CD14-positive monocyte (primary cell): ENCODE data around the gene MAPRE2. TPM values are rescaled to one million over a fixed set of nuclear protein-coding genes. Genes with fewer than 3 reads are reported as not detected.

Experiments used
- DNase-seq, 3 donors: peaks; one replicate each; pipeline ENCODE4 v3.0.0-alpha.2; 2011 to 2022
- H2AFZ ChIP-seq: 2 replicates; pipeline ENCODE4 v1.6.0; 2012; ENCODE audit warnings: mild to moderate bottlenecking, low read depth, low read length, inconsistent platforms; ENCODE audit not compliant: insufficient read depth, poor library complexity, severe bottlenecking
- H3K27ac ChIP-seq, 2 donors: 1 replicate in 1 of 2; 2 replicates in 1 of 2; pipeline ENCODE4 v1.5.1; 2012 to 2013; ENCODE audit warnings: low read length in 2 of 2, control low read depth in 1 of 2, inconsistent platforms in 1 of 2, low read depth in 1 of 2, mild to moderate bottlenecking in 1 of 2
- H3K27me3 ChIP-seq, 2 donors: one replicate each; pipeline versions ENCODE4 v1.6.0 to v1.6.1; 2011 to 2013; ENCODE audit warnings: low read length in 2 of 2; ENCODE audit not compliant: control insufficient read depth in 2 of 2, insufficient read depth in 2 of 2
- H3K36me3 ChIP-seq, 2 donors: replicated peaks in 1 of 2; 1 replicate in 1 of 2; 2 replicates in 1 of 2; pipeline versions ENCODE4 v1.5.1 to v1.6.1; 2012 to 2013; ENCODE audit warnings: low read length in 2 of 2, control low read depth in 1 of 2, inconsistent platforms in 1 of 2, mild to moderate bottlenecking in 1 of 2; ENCODE audit not compliant: insufficient read depth in 2 of 2, control insufficient read depth in 1 of 2
- H3K4me1 ChIP-seq, 2 donors: 1 replicate in 1 of 2; 2 replicates in 1 of 2; pipeline versions ENCODE4 v1.5.1 to v1.6.1; 2012 to 2013; ENCODE audit warnings: low read length in 2 of 2, control low read depth in 1 of 2, inconsistent platforms in 1 of 2, mild to moderate bottlenecking in 1 of 2, moderate library complexity in 1 of 2; ENCODE audit not compliant: insufficient read depth in 2 of 2, control insufficient read depth in 1 of 2
- H3K4me2 ChIP-seq: replicated peaks from 2 replicates; pipeline ENCODE3; 2012; ENCODE audit warnings: low read length, moderate library complexity, mild to moderate bottlenecking; ENCODE audit not compliant: poor library complexity, severe bottlenecking; ENCODE audit errors: extremely low read depth
- H3K4me3 ChIP-seq, 3 experiments: fragments of 200-600 bp in 1 of 3; sonication (generic) in 1 of 3; replicated peaks in 1 of 3; 1 replicate in 2 of 3; 2 replicates in 1 of 3; pipeline ENCODE4 v1.5.1; 2011 to 2013; ENCODE audit warnings: low read length in 3 of 3, mild to moderate bottlenecking in 3 of 3, control low read depth in 2 of 3, low read depth in 2 of 3, inconsistent platforms in 1 of 3, moderate library complexity in 1 of 3
- H3K79me2 ChIP-seq: 2 replicates; pipeline ENCODE4 v1.6.0; 2012; ENCODE audit warnings: mild to moderate bottlenecking, control low read depth, inconsistent platforms, low read length, moderate library complexity; ENCODE audit not compliant: insufficient read depth
- H3K9ac ChIP-seq: 2 replicates; pipeline ENCODE4 v1.6.0; 2017; ENCODE audit warnings: low read length, mild to moderate bottlenecking; ENCODE audit not compliant: insufficient read depth, poor library complexity, severe bottlenecking
- H3K9me3 ChIP-seq, 2 donors: replicated peaks in 1 of 2; 1 replicate in 1 of 2; 2 replicates in 1 of 2; pipeline versions ENCODE4 v1.5.1 to v1.6.1; 2012 to 2013; ENCODE audit warnings: low read length in 2 of 2, control low read depth in 1 of 2; ENCODE audit not compliant: control insufficient read depth in 1 of 2, insufficient read depth in 1 of 2
- H4K20me1 ChIP-seq: 2 replicates; pipeline ENCODE4 v1.6.0; 2012; ENCODE audit warnings: mild to moderate bottlenecking, low read length, control low read depth, moderate library complexity; ENCODE audit not compliant: insufficient read depth
- H3K27ac Mint-ChIP-seq, 7 donors: one replicate each; pipeline ENCODE4 v1.8.0; 2020; ENCODE audit warnings: mild to moderate bottlenecking in 7 of 7, mixed read lengths in 7 of 7, moderate library complexity in 6 of 7, inconsistent platforms in 2 of 7
- H3K27me3 Mint-ChIP-seq, 3 donors: one replicate each; pipeline ENCODE4 v1.8.0; 2021 to 2022; ENCODE audit warnings: low read depth in 3 of 3, mild to moderate bottlenecking in 3 of 3, mixed read lengths in 3 of 3, moderate library complexity in 3 of 3, inconsistent platforms in 1 of 3
- H3K36me3 Mint-ChIP-seq, 2 donors: one replicate each; pipeline ENCODE4 v1.8.0; 2020; ENCODE audit warnings: mixed read lengths in 2 of 2, inconsistent platforms in 1 of 2, mild to moderate bottlenecking in 1 of 2
- H3K4me1 Mint-ChIP-seq: one replicate; pipeline ENCODE4 v1.8.0; 2020; ENCODE audit warnings: mild to moderate bottlenecking, mixed read lengths
- H3K4me3 Mint-ChIP-seq, 2 donors: one replicate each; pipeline ENCODE4 v1.8.0; 2020; ENCODE audit warnings: mild to moderate bottlenecking in 2 of 2, mixed read lengths in 2 of 2, moderate library complexity in 1 of 2
- H3K9me3 Mint-ChIP-seq, 7 donors: one replicate each; pipeline ENCODE4 v1.8.0; 2020 to 2022; ENCODE audit warnings: mixed read lengths in 7 of 7, mild to moderate bottlenecking in 6 of 7, moderate library complexity in 6 of 7, inconsistent platforms in 2 of 7
- CTCF ChIP-seq: fragments of 200-600 bp; IDR thresholded peaks from one replicate; pipeline ENCODE4 v1.8.0; 2022; ENCODE audit warnings: antibody characterized with exemption, mild to moderate bottlenecking
- WGBS: methylation state at CpG from one replicate; pipeline ENCODE4 v1.1.5; 2013; ENCODE audit warnings: missing lambda C conversion rate; ENCODE audit not compliant: insufficient coverage; 5-methylcytosine and 5-hydroxymethylcytosine counted together
- intact Hi-C, 2 donors: fragments of 100-400 bp; cut with micrococcal nuclease; formaldehyde crosslinking; loops; one replicate each; pipeline versions ENCODE4 v1.15.0 to v1.15.1; 2023
- polyA plus RNA-seq, 3 donors: library from polyadenylated mRNA; depleted of rRNA in 1 of 3; unstranded in 2 of 3; stranded (reverse) in 1 of 3; fragments of 300-500 nt in 2 of 3; fragments of >200 nt in 1 of 3; fragmentation: Illumina TruSeq in 2 of 3; gene quantifications; 1 replicate in 2 of 3; 2 replicates in 1 of 3; pipeline ENCODE4 v1.2.3, GENCODE V29; 2012 to 2021

Gene MAPRE2
- polyA plus RNA-seq, 3 donors: 22.0 to 48.1 (median 37.1) TPM

- Histone ChIP-seq H3K9me3 (no peaks in the 10 kb centered on the region), H3K27me3 (no peaks in the 10 kb centered on the region), H3K9ac (peak overlapping the region; percentile 60), H2AFZ (peak overlapping the region; percentile 93), H3K79me2 (no peaks in the 10 kb centered on the region), H3K4me1 (peaks cover 11 to 15% of the 10 kb centered on the region in 2 donors), H4K20me1 (no peaks in the 10 kb centered on the region), H3K4me2 (peak overlapping the region; percentile 78), H3K4me3 (peak overlapping the region; percentile 34 to 91 (median 78)), H3K36me3 (no peaks in the 10 kb centered on the region), H3K27ac (peak overlapping the region in 1 of 2 donors; percentile 82)
- WGBS: 15% methylated on average over 3 of the region's 3 CpGs
- Mint-ChIP-seq H3K9me3 (no peaks in the 10 kb centered on the region), H3K27ac (peak overlapping the region; percentile 21 to 95 (median 83)), H3K4me3 (peak overlapping the region; percentile 81 to 92), H3K36me3 (no peaks in the 10 kb centered on the region), H3K27me3 (peaks cover 0 to 3% (median 0%) of the 10 kb centered on the region in 3 donors), H3K4me1 (peaks cover 18% of the 10 kb centered on the region)
- no peak for TF ChIP-seq CTCF
- intact Hi-C loops: loop anchor here in 1 of 2 donors (10.0 kb wide), 2 partner anchors 214 to 784 kb away; partner anchors contain the start of gene ZNF397
- no peak for DNase-seq
Measured at GRCh38 chr18:35030277-35030989, 10.8 kb upstream of the MAPRE2 start.

GRCh38 chr18:35032113-35032512 is 9.1 kb upstream of the MAPRE2 start:
- intact Hi-C loops: loop anchor here in 1 of 2 donors (10.0 kb wide), 2 partner anchors 213 to 783 kb away; partner anchors contain the start of gene ZNF397
- Histone ChIP-seq H3K4me3 (no peak overlapping the region), H3K9ac (no peak overlapping the region), H4K20me1 (no peaks in the 10 kb centered on the region), H3K4me1 (peaks cover 11 to 15% of the 10 kb centered on the region in 2 donors), H3K36me3 (no peaks in the 10 kb centered on the region), H3K79me2 (no peaks in the 10 kb centered on the region), H2AFZ (no peak overlapping the region), H3K4me2 (no peak overlapping the region), H3K27ac (no peak overlapping the region), H3K9me3 (no peaks in the 10 kb centered on the region), H3K27me3 (no peaks in the 10 kb centered on the region)
- H3K4me1 Mint-ChIP-seq: peaks cover 22% of the 10 kb centered on the region
- DNase-seq: no peak
- no peak overlapping the region for H3K4me3 Mint-ChIP-seq
- WGBS: 100% methylated on average over 1 of the region's 1 CpG
- no peak for TF ChIP-seq CTCF
- H3K9me3 Mint-ChIP-seq: no peaks in the 10 kb centered on the region
- H3K27me3 Mint-ChIP-seq: peaks cover 0 to 3% (median 0%) of the 10 kb centered on the region in 3 donors
- H3K27ac Mint-ChIP-seq: no peak overlapping the region
- no peaks in the 10 kb centered on the region for H3K36me3 Mint-ChIP-seq
